Measurements from ENCODE around the gene ZNF443. TPM values are rescaled to one million over a fixed set of nuclear protein-coding genes. Genes with fewer than 3 reads are reported as not detected.
"Not testable (repeated sequence)": the region's sequence is repeated elsewhere in the genome, so short reads cannot be mapped to it uniquely, and the experiment has no call there.

The ZNF443 gene
- total RNA-seq, result 4.8 and 5.7 TPM in 2 replicates

GRCh38 chr19:12440541-12441316, at the start of gene ZNF443:
ZNF443 (minus strand) TSS chr19:12441021; CDS start chr19:12440914, 107 bp downstream.
- Mint-ChIP-seq H3K27me3 (no peaks in the 10 kb centered on the region), H3K4me1 (peaks cover 11% of the 10 kb centered on the region), H3K9me3 (peaks cover 12% of the 10 kb centered on the region), H3K27ac (peak within 1 kb of the TSS; percentile 92), H3K4me3 (peak within 1 kb of the TSS; percentile 98), H3K36me3 (ENCODE audit: low read depth) (peaks cover 20% of the 10 kb centered on the region)
- DNase-seq, result peak; percentile 100
- intact Hi-C loops (cut with micrococcal nuclease), result loop anchor here (1.0 to 5.0 kb wide), 5 partner anchors 40 to 518 kb away; partner anchors contain the start of genes ZNF44, ZNF563 and ZNF799

GRCh38 chr19:12486265-12486783, 45.5 kb upstream of the ZNF443 start:
- H3K9me3 Mint-ChIP-seq; H3K36me3 Mint-ChIP-seq (ENCODE audit: low read depth); H3K4me3 Mint-ChIP-seq; H3K27ac Mint-ChIP-seq; intact Hi-C loops (cut with micrococcal nuclease); H3K27me3 Mint-ChIP-seq; DNase-seq: not testable (repeated sequence)
- peaks cover 22% of the 10 kb centered on the region for H3K4me1 Mint-ChIP-seq

DNA sequence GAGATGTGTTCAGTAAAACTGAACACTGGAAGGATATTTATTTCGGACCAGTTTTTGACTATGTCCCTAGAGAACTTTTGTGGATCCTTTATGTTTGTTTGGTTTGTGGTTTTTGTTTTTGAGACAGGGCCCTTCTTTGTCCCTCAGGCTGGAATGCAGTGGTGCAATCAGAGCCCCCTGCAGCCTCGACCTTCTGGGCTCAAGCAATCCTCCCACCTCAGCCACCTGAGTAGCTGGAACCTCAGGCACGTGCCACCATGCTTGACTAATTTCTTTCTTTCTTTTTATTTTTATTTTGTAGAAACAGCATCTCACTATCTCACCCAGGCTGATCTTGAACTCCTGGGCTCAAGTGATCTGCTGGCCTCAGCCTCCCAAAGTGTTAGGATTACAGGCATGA, 44.8 kb upstream of the ZNF443 start:
- intact Hi-C loops (cut with micrococcal nuclease), result no loop called here
- Mint-ChIP-seq H3K27ac (no peak overlapping the region), H3K4me1 (peaks cover 22% of the 10 kb centered on the region), H3K27me3 (no peaks in the 10 kb centered on the region), H3K36me3 (ENCODE audit: low read depth) (peaks cover 2% of the 10 kb centered on the region), H3K4me3 (peak overlapping the region; percentile 93), H3K9me3 (peaks cover 7% of the 10 kb centered on the region)
- DNase-seq, result no peak

GRCh38 chr19:12485052-12485416, 44.2 kb upstream of the ZNF443 start:
- Mint-ChIP-seq H3K27me3 (no peaks in the 10 kb centered on the region), H3K27ac (peak overlapping the region; percentile 26), H3K36me3 (ENCODE audit: low read depth) (peaks cover 2% of the 10 kb centered on the region), H3K4me3 (peak overlapping the region; percentile 93), H3K9me3 (peaks cover 4% of the 10 kb centered on the region), H3K4me1 (peaks cover 22% of the 10 kb centered on the region)
- DNase-seq, result no peak
- intact Hi-C loops (cut with micrococcal nuclease), result no loop called here

DNA sequence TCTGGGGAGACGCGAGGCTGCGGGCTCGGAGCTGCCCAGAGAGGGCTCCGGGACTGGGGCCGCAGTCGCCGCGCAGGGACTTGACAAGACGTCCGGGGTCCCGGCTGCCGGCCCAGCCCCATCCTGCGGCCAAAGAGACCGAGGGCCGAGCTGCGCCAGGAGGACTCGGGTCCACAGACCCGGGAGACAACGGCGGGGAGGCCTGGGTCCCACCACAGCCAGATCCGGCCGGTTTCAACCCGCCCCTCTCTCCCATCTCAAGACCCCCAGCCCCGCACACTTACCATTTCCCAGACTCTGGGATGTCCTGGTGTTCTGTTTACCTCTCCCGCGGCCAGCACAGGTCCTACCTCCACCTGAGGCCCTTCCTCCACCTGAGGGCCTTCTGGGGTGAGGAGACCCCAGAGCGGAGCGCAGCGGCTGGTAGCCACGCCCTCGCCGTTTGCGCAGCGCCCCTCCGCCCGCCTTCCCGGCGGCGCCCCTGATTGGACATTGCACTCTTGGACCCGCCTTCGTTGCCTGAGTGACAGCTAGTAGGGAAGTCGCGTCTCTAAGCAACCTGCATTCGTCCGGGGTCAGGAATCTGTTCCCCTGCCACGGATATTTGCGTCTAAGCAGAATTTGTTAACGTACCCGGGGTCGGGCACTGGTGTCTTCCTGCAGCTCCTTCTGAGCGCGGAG, 43.7 kb upstream of the ZNF443 start, which contains the start of gene ZNF709:
ZNF709 (minus strand) TSS at position 446 of the 681 bp plus-strand sequence; CDS start at position 287, 159 bp downstream.
- Mint-ChIP-seq H3K27me3 (no peaks in the 10 kb centered on the region), H3K4me3 (peak within 1 kb of the TSS; percentile 93), H3K4me1 (peaks cover 22% of the 10 kb centered on the region), H3K27ac (peak within 1 kb of the TSS; percentile 26), H3K36me3 (ENCODE audit: low read depth) (peaks cover 2% of the 10 kb centered on the region), H3K9me3 (peaks cover 4% of the 10 kb centered on the region)
- peak; percentile 96 for DNase-seq
- intact Hi-C loops (cut with micrococcal nuclease), result loop anchor here (1.0 to 5.0 kb wide), 2 partner anchors 11 to 82 kb away; partner anchors contain the start of gene ZNF799

DNA sequence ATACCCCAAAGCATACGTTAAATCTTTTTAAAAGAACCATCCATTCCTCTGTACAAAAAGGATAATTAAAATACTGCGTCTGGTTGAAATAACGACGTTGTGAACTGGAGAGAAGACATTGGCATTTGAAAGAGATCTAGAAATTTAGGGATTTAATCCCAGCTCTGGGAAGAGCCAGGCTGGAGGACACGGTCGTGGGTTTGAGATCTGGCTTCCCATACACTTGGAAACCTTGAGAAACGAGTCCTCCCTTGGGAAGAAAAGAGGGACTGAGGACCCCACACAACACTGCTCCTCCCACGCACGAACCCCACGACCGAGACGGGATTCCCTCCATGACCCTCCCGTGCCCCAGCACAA, 43.2 kb upstream of the ZNF443 start:
- Mint-ChIP-seq H3K4me3 (peak overlapping the region; percentile 93), H3K27ac (no peak overlapping the region), H3K36me3 (ENCODE audit: low read depth) (peaks cover 2% of the 10 kb centered on the region), H3K4me1 (peaks cover 22% of the 10 kb centered on the region), H3K27me3 (no peaks in the 10 kb centered on the region), H3K9me3 (peaks cover 4% of the 10 kb centered on the region)
- intact Hi-C loops (cut with micrococcal nuclease), result loop anchor here (1.0 to 5.0 kb wide), 2 partner anchors 11 to 82 kb away; partner anchors contain the start of gene ZNF799
- DNase-seq, result no peak

DNA sequence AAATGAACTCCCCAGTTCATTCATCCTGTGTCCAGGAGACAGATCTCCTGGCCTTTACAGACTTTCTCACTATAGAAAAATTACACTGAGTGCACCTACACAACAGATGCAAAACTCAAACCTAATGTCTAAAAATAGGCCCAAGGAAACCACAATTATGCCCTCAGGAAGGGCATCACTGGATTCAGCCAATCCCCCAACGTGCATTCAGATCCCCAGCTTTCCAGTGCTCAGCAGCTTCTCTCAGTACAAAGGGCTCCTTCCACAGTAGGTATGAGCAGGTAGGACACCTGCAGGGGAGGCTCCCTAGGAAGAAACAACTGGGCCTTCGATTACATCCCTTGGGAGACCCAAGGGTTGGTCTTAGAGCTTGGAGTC, 41.7 kb upstream of the ZNF443 start:
- no peak overlapping the region for H3K27ac Mint-ChIP-seq
- intact Hi-C loops (cut with micrococcal nuclease), result loop anchor here (5.0 kb wide), 1 partner anchor 80 kb away; the partner anchor contains the start of gene ZNF799
- H3K36me3 Mint-ChIP-seq (ENCODE audit: low read depth), result peaks cover 2% of the 10 kb centered on the region
- no peak for DNase-seq
- H3K27me3 Mint-ChIP-seq, result no peaks in the 10 kb centered on the region
- no peak overlapping the region for H3K4me3 Mint-ChIP-seq
- peaks cover 4% of the 10 kb centered on the region for H3K9me3 Mint-ChIP-seq
- H3K4me1 Mint-ChIP-seq, result peaks cover 22% of the 10 kb centered on the region

GRCh38 chr19:12481781-12482508, 41.1 kb upstream of the ZNF443 start:
- Mint-ChIP-seq H3K4me1 (peaks cover 22% of the 10 kb centered on the region), H3K36me3 (ENCODE audit: low read depth) (peaks cover 2% of the 10 kb centered on the region), H3K27ac (no peak overlapping the region), H3K9me3 (peaks cover 4% of the 10 kb centered on the region), H3K27me3 (no peaks in the 10 kb centered on the region), H3K4me3 (peak overlapping the region; percentile 13)
- intact Hi-C loops (cut with micrococcal nuclease), result loop anchor here (5.0 kb wide), 1 partner anchor 80 kb away; the partner anchor contains the start of gene ZNF799
- DNase-seq, result no peak

GRCh38 chr19:12478234-12478941, 37.6 kb upstream of the ZNF443 start:
- Mint-ChIP-seq H3K36me3 (ENCODE audit: low read depth) (peaks cover 2% of the 10 kb centered on the region), H3K9me3 (peaks cover 20% of the 10 kb centered on the region), H3K27ac (no peak overlapping the region), H3K27me3 (no peaks in the 10 kb centered on the region), H3K4me1 (peaks cover 9% of the 10 kb centered on the region), H3K4me3 (no peak overlapping the region)
- intact Hi-C loops (cut with micrococcal nuclease), result no loop called here
- DNase-seq, result no peak

DNA sequence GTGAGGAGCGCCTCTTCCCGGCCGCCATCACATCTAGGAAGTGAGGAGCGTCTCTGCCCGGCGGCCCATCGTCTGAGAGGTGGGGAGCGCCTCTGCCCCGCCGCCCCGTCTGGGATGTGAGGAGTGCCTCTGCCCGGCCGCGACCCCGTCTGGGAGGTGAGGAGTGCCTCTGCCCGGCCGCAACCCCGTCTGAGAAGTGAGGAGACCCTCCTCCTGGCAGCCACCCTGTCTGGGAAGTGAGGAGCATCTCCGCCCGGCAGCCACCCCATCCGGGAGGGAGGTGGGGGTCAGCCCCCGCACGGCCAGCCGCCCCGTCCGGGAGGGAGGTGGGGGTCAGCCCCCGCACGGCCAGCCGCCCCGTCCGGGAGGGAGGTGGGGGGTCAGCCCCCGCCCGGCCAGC, 26.8 kb upstream of the ZNF443 start:
- intact Hi-C loops (cut with micrococcal nuclease); DNase-seq; H3K27me3 Mint-ChIP-seq; H3K4me3 Mint-ChIP-seq; H3K27ac Mint-ChIP-seq; H3K4me1 Mint-ChIP-seq: not testable (repeated sequence)
- H3K36me3 Mint-ChIP-seq (ENCODE audit: low read depth), result peaks cover 30% of the 10 kb centered on the region
- peaks cover 16% of the 10 kb centered on the region for H3K9me3 Mint-ChIP-seq

DNA sequence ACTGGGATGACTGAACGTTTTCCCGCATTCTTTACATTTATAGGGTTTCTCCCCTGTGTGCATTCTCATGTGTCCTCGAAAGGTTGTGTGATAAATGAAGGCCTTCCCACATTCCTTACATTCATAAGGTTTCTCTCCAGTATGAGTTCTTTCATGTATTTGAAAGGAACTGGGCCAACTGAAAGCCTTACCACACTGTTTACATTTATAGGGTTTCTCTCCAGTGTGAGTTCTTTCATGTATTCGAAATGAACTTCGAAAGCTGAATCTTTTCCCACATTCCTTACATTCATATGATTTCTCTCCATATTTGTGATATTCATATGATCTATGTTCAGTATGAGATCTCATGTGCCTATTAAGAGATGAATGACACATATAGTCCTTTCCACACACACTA, 24.4 kb upstream of the ZNF443 start:
- Mint-ChIP-seq H3K9me3 (peaks cover 17% of the 10 kb centered on the region), H3K4me1 (no peaks in the 10 kb centered on the region), H3K4me3 (no peak overlapping the region), H3K27ac (no peak overlapping the region), H3K36me3 (ENCODE audit: low read depth) (peaks cover 30% of the 10 kb centered on the region), H3K27me3 (no peaks in the 10 kb centered on the region)
- DNase-seq, result no peak
- intact Hi-C loops (cut with micrococcal nuclease), result no loop called here

- H3K9me3 Mint-ChIP-seq, result peaks cover 17% of the 10 kb centered on the region
- intact Hi-C loops (cut with micrococcal nuclease), result no loop called here
- H3K27ac Mint-ChIP-seq, result no peak overlapping the region
- peaks cover 27% of the 10 kb centered on the region for H3K36me3 Mint-ChIP-seq (ENCODE audit: low read depth)
- H3K4me3 Mint-ChIP-seq, result no peak overlapping the region
- DNase-seq, result no peak
- no peaks in the 10 kb centered on the region for H3K27me3 Mint-ChIP-seq
- H3K4me1 Mint-ChIP-seq, result no peaks in the 10 kb centered on the region
These were observed 23.9 kb upstream of the ZNF443 start for GRCh38 chr19:12464769-12465168.

- Mint-ChIP-seq H3K36me3 (ENCODE audit: low read depth) (peaks cover 27% of the 10 kb centered on the region), H3K9me3 (peaks cover 17% of the 10 kb centered on the region)
- DNase-seq; H3K4me3 Mint-ChIP-seq; H3K27me3 Mint-ChIP-seq; intact Hi-C loops (cut with micrococcal nuclease); H3K4me1 Mint-ChIP-seq; H3K27ac Mint-ChIP-seq: not testable (repeated sequence)
These were observed 23.3 kb upstream of the ZNF443 start for GRCh38 chr19:12464139-12464538.
